ENCODE data around the gene DNALI1. TPM values are rescaled to one million over a fixed set of nuclear protein-coding genes. Genes with fewer than 3 reads are reported as not detected.
A peak's percentile ranks its signal among the peaks of the same experiment; 100 is the strongest.
"Not testable (repeated sequence)": the region's sequence is repeated elsewhere in the genome, so short reads cannot be mapped to it uniquely, and the experiment has no call there.

DNALI1 gene
- total RNA-seq: 11.5 TPM

DNA sequence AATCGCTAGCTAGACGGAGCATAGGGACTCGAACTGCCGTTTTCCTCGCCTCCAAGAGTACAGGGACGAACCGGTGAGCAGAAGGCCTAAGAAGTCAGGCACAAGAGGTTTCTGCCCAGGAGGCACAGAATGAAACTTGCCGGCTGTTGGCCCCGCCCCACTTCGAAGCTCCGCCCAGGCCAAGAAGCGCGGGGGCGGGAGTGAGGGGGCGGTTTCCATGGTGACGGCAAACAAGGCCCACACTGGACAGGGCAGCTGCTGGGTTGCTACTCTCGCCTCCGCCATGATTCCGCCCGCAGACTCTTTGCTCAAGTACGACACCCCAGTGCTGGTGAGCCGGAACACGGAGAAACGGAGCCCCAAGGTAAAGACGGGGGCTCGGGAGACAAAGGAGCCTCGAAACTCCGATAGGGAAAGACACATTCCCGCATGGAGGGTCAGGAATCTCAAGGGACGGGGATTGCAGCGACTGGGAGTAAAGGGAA is at the start of gene DNALI1:
DNALI1 (plus strand) TSS at position 229 of the 485 bp plus-strand sequence; CDS start at position 284, 55 bp downstream.
- peak; percentile 88 for DNase-seq (ENCODE audit: low spot score)

DNA sequence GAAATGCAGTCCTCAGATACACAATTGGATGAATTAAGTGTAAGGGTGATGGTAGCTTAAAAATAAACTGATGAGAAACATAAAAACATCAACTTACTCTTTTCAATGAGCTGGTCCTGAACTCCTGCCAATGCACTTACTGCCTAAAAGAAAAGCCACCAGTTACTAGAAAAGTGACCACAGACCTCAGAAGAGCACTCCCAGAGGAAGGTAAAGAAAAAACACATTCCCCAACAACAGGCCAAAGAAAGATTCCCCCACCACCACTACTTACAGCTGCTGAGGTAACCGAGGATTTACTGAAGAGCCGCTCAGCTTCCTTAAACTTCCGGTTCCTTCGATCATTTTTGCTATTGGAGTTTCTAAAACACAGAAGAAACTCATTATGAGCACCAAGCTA is 47.6 kb upstream of the DNALI1 start:
- no peak for DNase-seq (ENCODE audit: low spot score)

DNA sequence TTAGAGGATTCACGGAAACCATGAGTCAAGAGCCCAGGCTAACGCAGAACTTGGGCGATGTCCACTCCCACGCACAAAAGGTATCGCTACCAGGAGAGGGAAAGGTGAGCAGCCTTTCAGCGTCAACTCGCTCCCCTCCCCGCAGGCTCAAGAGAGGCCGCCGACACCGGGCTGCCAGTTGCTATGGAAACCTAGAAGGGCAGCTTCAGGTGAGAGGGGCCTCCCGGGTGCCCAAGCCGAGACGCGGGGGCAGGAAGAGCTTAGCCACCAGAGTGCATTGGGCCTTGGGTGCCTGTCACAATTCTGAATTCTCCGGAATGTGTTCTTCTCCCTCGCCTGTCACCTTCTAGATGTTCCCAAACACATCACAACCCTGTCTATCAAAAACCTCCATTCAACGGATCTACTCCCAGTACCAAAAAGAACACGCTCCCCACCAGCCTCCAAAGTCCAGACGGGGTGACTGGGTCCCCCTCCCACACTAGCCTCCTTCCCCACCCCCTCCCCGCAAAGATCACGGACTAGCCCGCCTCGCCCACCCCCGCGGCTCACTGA is 42.9 kb upstream of the DNALI1 start:
- no peak for DNase-seq (ENCODE audit: low spot score)

DNA sequence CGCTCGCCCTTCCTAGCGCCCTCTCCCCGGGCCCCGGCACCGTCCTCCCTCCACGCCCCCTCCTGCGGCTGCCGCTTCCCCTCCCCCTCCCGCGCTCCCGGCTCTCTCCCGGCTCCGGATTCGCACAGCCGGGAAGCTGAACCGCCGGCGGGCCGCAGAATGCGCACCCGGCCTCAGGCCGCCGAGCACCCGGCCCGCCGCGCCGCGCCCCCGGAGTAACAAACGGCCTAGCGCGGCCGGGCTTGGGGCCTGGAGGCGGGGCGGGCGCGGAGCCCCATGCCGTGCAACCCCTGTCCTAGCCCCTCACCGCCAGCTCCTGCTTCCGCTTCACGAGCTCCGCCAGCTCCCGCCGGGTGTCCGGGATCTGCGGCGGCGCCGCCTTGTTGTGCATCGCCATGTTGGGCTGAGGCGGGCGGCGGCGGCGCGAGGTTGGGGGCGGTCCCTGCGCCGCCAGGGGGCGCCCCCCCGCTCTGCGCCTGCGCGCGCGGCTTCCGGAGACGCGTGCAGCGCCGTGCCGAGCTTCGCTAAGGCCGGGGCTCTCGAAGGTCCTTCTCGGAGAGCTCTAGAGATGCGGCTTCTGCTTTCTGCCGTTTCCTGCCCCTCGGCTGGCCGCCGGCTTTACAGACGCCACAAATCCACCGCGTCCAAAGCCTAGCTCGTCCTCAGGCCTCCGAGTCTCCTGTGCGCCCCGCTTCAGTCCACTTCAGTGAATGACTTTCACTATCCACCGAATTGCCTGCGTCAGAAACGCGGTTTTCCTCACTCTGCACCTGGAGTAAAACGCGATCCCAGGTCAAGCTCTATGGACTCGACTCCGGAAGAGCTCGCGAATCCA is 42.2 kb upstream of the DNALI1 start, which contains the start of gene MEAF6:
MEAF6 (minus strand) TSS at position 417 of the 835 bp plus-strand sequence; CDS start at position 397, 20 bp downstream.
- DNase-seq (ENCODE audit: low spot score): peak; percentile 78

DNA sequence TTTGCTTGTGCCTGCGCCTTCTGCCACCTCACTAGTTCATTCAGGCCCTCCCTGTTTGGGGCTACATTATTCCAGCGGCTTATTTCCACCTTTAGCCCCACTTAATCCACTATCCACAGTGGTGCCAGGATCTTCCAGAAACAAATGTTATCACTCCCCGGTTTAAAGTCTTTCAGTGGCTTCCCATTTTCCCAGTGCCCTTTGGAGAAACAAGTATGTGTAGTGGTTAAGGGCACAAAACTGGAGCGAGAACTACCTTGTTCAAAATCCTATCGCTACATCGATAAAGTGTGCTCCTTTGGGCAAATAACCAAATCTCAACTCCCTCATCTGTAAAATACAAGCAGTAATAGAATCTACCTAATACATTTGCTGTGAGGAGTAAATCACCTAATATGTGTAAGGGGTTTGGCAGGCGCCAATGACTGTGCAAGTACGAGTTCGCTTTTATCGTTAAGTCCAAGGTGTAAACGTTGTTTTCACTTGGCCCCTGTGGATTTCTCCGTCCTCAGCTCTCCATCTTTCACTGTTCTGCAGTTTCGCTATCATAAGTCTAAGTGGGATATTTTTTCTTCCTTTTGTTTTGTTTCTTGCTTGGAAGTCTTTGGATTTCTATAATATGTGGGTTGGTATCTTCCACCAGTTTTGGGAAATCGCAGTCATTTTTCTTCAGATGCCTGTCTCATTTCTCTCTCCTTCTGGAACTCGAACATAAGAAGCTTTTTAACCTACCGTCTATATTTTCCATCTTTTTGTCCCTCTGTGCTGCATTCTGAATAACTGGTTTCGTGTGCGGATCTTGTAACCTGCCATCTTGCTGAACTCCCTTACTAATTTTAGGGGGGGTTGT is 41.3 kb upstream of the DNALI1 start:
- no peak for DNase-seq (ENCODE audit: low spot score)

DNA sequence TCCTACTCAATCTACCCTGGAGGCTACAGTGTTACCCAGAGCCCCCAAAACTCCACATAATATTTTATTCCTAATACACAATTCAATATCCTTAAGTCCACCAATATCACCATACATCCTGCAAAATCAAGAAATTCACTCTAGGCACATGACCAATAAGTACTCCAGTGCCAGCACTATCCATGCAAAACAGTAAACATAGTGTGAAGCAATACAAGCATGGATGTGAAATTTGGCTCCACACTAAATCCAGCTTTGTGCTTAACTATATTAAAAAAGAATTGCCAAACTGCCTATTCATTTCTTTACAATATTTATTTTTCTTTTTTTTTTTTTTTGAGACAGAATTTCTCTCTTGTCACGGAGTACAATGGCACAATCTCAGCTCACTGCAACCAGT is 39.2 kb upstream of the DNALI1 start:
- DNase-seq (ENCODE audit: low spot score): no peak

DNA sequence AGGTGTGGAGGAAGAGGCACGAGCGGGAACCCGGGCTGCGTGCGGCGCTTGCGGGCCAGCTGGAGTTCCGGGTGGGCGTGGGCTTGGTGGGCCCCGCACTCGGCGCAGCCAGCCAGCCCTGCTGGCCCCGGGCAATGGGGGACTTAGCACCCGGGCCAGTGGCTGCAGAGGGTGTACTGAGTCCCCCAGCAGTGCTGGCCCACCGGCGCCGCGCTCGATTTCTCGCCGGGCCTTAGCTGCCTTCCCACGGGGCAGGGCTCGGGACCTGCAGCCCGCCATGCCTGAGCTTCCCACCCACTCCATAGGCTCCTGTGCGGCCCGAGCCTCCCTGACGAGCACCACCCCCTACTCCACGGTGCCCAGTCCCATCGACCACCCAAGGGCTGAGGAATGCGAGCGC is 38.5 kb upstream of the DNALI1 start:
- DNase-seq (ENCODE audit: low spot score): not testable (repeated sequence)

DNA sequence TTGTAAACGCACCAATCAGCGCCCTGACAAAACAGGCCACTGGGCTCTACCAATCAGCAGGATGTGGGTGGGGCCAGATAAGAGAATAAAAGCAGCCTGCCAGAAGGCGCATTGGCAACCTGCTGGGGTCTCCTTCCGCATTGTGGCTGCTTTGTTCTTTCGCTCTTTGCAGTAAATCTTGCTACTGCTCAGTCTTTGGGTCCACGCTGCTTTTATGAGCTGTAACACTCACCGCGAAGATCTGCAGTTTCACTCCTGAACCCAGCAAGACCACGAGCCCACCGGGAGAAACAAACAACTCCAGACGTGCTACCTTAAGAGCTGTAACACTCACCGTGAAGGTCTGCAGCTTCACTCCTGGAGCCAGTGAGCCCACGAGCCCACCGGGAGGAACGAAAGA is 37.8 kb upstream of the DNALI1 start:
- not testable (repeated sequence) for DNase-seq (ENCODE audit: low spot score)

DNA sequence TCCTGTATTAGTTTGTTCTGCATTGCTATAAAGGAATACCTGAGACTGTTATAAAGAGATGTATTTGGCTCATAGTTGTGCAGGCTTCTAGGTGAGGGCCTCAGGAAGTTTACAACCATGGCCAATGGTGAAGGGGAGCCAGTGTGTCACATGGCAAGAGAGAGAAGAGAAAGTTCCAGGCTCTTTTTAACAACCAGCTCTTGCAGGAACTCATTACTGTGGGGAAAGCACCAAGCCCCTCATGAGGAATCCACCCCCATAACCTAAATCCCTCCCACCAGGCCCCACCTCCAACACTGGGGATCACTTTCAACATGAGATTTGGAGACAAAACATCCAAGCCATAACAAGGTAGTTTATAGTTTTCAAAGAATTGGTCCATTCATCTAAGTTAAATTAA is 37.1 kb upstream of the DNALI1 start:
- no peak for DNase-seq (ENCODE audit: low spot score)

DNA sequence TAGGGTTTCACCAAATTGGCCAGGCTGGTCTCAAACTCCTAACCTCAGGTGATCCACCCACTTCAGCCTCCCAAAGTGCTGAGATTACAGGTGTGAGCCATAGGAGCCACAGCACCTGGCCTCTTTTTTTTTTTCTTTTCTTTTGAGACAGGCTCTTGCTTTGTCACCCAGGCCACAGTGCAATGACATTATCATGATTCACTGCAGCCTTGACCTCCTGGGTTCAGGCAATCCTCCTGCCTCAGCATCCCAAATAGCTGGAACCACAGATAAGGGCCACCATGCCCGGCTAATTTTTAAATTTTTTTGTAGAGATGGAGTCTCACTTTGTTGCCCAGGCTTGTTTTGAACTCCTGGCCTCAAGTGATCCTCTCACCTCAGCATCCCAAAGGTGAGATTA is 26.9 kb upstream of the DNALI1 start:
- not testable (repeated sequence) for DNase-seq (ENCODE audit: low spot score)

DNA sequence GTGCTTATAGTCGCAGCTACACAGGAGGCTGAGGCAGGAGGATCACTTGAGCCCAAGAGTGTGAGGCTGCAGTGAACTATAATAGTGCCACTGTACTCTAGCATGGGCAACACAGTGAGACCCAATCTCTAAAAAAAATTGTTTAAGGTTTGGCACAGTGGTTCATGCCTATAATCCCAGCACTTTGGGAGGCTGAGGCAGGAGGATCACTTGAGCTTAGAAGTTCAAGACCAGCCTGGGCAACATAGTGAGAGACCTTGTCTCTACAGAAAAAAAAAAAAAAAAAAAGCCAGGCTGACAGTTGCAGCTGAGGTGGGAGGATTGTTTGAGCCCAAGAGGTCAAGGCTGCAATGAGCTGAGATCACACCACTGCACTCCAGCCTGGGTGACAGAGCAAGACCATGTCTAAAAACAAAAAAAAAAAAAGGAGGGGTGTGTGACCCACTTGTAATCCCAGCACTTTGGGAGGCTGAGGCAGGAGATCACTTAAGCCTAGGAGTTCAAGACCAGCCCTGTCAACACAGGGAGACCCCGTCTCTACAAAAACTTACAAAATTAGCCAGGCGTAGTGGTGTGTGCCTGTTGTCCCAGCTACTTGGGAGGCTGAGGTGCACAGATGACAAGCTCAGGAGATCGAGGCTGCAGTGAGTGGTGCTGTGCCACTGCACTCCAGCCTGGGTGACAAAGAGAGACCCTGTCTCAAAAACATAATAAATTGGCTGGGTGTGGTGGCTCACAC is 24.2 kb upstream of the DNALI1 start:
- not testable (repeated sequence) for DNase-seq (ENCODE audit: low spot score)

DNA sequence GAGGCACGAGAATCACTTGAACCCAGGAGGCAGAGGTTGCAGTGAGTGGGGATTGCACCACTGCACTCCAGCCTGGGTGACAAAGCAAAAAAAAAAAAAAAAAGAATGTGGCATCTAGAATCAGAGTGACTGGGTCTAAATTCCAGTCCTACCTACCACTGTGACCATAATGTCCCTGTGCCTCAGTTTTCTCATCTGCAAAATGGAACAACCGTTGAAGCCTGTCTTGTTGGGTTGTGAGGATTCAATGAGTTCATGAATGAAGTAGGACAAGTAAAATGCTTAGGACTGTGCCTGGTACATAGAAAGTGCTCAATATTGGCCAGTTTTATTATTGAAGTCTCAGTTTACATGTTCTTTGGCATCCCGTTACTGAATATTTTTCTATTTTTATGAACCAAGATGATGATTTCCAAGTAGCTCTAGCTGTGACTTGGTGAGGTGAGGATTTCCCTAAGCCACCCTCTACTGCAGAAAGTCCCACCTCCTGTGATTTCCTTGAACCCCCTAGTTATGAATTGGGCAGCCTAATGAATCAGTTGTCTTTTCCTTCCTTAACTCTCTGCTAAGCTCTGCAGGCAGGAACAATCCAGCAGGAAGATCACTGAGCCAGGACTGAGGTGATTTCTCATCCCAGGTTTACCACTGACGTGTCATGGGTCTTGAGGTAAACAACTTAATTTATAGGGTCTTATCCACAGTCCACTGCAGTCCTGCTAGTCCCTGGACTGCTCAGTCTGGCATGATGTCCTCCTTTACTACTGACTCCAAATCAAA is 23.2 kb upstream of the DNALI1 start:
- DNase-seq (ENCODE audit: low spot score): no peak

DNA sequence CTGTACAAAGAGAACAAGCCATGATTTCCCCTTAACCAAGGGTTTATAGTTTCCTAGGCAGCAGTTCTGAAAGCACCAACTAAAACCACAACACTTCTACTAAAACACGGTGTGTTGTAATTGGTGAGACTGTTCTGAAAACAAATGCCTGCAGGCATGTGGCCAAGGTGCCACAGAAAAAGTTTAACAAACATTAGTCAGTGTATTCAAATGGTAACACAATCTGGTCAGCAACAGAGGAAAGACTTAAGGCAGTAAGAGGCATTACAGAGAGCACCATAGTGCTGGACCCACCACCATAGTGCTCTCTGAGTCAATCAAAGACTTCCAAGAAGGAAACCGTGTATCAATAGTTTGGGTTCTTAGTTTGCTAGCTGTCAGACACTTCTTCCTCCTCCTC is 19.4 kb upstream of the DNALI1 start:
- no peak for DNase-seq (ENCODE audit: low spot score)

DNA sequence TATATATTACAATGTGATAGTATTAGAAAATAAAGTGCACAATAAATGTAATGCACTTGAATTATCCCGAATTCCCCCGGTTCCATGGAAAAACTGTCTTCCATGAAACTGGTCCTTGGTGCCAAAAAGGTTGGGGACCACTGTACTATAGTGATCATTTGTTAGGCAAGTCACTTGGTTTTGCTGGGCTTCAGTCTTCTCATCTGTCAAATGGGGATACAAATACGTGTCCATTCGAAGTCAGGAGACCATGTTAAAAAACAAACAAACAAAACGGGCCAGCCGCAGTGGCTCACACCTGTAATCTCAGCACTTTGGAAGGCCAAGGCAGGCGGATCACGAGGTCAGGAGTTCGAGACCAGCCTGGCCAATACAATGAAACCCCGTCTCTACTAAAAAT is 17.6 kb upstream of the DNALI1 start:
- DNase-seq (ENCODE audit: low spot score): not testable (repeated sequence)

DNA sequence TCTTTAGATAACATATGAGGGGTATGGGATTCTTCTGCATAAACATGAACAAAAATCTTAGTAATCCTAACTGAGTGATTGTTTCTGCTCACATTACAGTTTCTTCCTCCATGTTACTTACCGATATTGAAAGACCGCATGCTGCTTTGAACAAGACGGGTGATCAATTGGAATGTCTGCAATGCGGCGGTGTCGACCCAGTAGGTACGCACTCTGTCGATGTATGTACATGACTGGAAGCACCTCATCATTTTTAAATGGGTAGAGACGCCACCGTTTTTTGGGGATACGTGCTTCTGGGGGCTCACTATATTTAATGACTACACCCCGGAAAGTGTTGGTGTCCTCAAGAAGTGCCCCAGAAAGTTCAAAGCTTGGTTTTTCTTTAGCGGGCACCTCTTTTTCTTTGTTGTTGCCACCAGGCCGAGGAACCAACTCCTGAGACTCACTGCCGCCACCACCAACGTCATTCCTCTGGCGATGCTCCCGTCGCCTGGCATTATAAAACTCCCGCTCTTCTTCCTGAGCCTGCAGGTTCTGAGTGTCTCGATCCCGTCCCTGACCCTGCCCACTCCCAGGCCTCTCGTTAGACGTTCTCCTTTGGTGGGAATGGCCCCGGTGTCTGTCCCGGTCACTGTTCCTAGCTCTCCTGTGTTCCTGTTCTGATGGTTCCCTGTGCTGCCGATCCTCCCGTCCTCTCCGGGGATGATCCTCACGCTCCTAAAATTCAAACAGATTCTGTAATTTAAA is 16.5 kb upstream of the DNALI1 start:
- no peak for DNase-seq (ENCODE audit: low spot score)

DNA sequence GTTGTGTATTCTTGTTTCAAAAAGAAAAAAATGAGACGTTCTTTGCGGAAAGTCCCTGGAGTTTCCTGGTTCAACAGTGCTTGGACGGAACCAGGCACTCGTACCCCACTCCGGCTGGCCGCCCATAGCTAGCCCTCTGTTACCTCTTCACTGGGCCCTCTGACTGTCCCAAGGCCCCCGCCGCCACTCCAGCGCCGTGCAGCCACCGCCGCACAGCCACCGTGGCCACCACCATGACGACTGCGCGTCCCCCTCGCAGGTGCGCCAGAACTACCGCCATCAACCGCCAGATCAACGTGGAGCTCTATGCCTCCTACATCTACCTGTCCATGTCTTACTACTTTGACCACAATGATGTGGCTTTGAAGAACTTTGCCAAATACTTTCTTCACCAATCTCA is 12.2 kb upstream of the DNALI1 start:
- no peak for DNase-seq (ENCODE audit: low spot score)

DNA sequence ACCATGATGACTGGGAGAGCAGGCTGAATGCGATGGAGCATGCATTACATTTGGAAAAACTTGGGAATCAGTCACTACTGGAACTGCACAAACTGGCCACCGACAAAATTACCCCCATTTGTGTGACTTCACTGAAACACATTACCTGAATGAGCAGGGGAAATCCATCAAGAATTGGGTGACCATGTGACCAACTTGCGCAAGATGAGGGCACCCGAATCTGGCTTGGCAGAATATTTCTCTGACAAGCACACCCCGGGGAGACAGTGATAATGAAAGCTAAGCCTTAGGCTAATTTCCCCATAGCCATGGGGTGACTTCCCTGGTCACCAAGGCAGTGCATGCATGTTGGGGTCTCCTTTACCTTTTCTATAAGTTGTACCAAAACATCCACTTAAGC is 11.7 kb upstream of the DNALI1 start:
- DNase-seq (ENCODE audit: low spot score): no peak

DNA sequence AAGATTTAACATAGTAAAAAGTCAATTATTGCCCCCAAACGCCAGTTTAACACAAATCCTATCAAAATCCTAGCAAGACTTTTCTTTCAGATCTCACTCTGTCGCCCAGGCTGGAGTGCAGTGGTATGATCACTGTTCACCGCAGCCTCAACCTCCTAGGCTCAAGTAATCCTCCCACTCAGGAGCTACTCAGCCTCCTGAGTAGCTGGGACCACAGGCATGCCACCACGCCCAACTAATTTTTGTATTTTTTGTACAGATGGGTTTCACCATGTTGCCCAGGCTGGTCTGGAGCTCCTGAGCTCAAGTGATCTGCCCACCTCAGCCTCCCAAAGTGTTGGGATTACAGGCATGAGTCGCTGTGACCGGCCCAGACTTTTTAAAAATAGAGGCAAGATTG is 7.4 kb upstream of the DNALI1 start:
- DNase-seq (ENCODE audit: low spot score): no peak

DNA sequence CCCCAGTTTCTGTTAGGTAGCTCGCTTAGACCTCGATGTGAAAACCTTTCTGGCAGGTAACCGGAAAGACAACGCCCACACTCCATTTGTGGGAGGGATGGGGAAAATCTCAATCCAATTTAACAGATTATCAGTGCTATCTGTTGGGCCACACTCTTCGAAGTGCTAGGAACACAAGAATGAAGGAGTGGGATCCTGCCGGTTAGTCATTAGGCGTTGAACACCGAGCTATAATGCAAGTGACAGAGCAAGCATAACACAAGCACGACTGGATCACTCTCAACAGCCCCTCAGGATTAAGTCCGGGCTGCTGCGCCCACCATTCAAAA is 3.2 kb upstream of the DNALI1 start:
- no peak for DNase-seq (ENCODE audit: low spot score)

Measured in ureter (tissue), 1 donor.